Lung (tissue), 12 donors: Measurements from ENCODE around the gene NCAPH2. TPM values are rescaled to one million over a fixed set of nuclear protein-coding genes. Genes with fewer than 3 reads are reported as not detected.

Source experiments
- ATAC-seq: fragments of 200-7000 bp; cut with Tn5 transposase; one replicate; pipeline ENCODE4 v1.9.1; 2020; ENCODE audit warnings: moderate number of reproducible peaks; ENCODE audit not compliant: insufficient read depth, low FRiP score
- DNase-seq, 3 donors: peaks; one replicate each; pipeline ENCODE4 v3.0.0-alpha.2; 2013 to 2017
- H3K27ac ChIP-seq, 2 donors: one replicate each; pipeline ENCODE4 v1.5.1; 2013; ENCODE audit warnings: mild to moderate bottlenecking in 2 of 2, moderate library complexity in 2 of 2, control low read depth in 1 of 2, inconsistent platforms in 1 of 2, low read depth in 1 of 2, low read length in 1 of 2
- H3K27me3 ChIP-seq, 3 donors: one replicate each; pipeline ENCODE4 v1.5.1; 2013; ENCODE audit warnings: low read length in 2 of 3; ENCODE audit not compliant: control insufficient read depth in 3 of 3, insufficient read depth in 3 of 3
- H3K36me3 ChIP-seq, 4 donors: one replicate each; pipeline ENCODE4 v1.5.1; 2013; ENCODE audit warnings: low read length in 4 of 4, mild to moderate bottlenecking in 1 of 4, moderate library complexity in 1 of 4; ENCODE audit not compliant: control insufficient read depth in 4 of 4, insufficient read depth in 4 of 4
- H3K4me1 ChIP-seq, 5 donors: one replicate each; pipeline ENCODE4 v1.5.1; 2013; ENCODE audit warnings: low read length in 5 of 5, mild to moderate bottlenecking in 2 of 5, moderate library complexity in 1 of 5; ENCODE audit not compliant: control insufficient read depth in 5 of 5, insufficient read depth in 5 of 5
- H3K4me3 ChIP-seq: one replicate; pipeline ENCODE4 v1.5.1; 2013; ENCODE audit warnings: mild to moderate bottlenecking, control low read depth, moderate library complexity
- H3K9ac ChIP-seq, 2 donors: one replicate each; pipeline ENCODE4 v1.5.1; 2013; ENCODE audit warnings: low read length in 2 of 2, control low read depth in 1 of 2; ENCODE audit not compliant: insufficient read depth in 1 of 2
- H3K9me3 ChIP-seq, 4 donors: one replicate each; pipeline ENCODE4 v1.5.1; 2013; ENCODE audit warnings: low read length in 3 of 4, mild to moderate bottlenecking in 1 of 4, moderate library complexity in 1 of 4; ENCODE audit not compliant: control insufficient read depth in 4 of 4, insufficient read depth in 3 of 4
- CTCF ChIP-seq: IDR thresholded peaks from 2 replicates; pipeline ENCODE4 v1.5.1; 2012; ENCODE audit warnings: mild to moderate bottlenecking; ENCODE audit errors: control extremely low read depth, extremely low read depth
- WGBS, 2 donors: extraction: QIAGEN DNeasy Blood & Tissue Kit; methylation state at CpG; one replicate each; pipeline ENCODE4 v1.1.7; 2013; 5-methylcytosine and 5-hydroxymethylcytosine counted together
- polyA plus RNA-seq, 2 donors: library from polyadenylated mRNA; stranded (reverse); fragments of 200-250 nt; gene quantifications; one replicate each; pipeline ENCODE4 v1.2.1, GENCODE V29; 2013
- total RNA-seq, 2 donors: library from RNA; depleted of rRNA in 1 of 2; stranded (reverse); fragments of >200 nt in 1 of 2; gene quantifications; one replicate each; pipeline ENCODE4 v1.2.1, GENCODE V29; 2014 to 2021
- donor health status: control.
- donor health status: control.
- donor health status: Bipolar disorder and iron deficiency.
- donor health status: healthy.
- donor health status: DM: yes; HTN: yes; CAD: no.

NCAPH2 gene
- total and polyA plus RNA-seq, 4 donors: 27.8 to 64.4 (median 43.2) TPM

GRCh38 chr22:50477923-50478322 lies 30.1 kb upstream of the NCAPH2 start:
- H3K9ac ChIP-seq: no peak overlapping the region
- DNase-seq: no peak
- H3K4me1 ChIP-seq: peaks cover 8 to 23% (median 10%) of the 10 kb centered on the region in 5 donors
- peaks cover 0 to 28% (median 18%) of the 10 kb centered on the region in 3 donors for H3K27me3 ChIP-seq
- ATAC-seq: no peak
- H3K27ac ChIP-seq: no peak overlapping the region
- no peaks in the 10 kb centered on the region for H3K36me3 ChIP-seq
- no peaks in the 10 kb centered on the region for H3K9me3 ChIP-seq
- no peak overlapping the region for H3K4me3 ChIP-seq
- TF ChIP-seq CTCF: no peak
- 91 to 93% methylated on average over 12 of the region's 12 CpGs for WGBS, 2 donors

GRCh38 chr22:50479721-50480120 lies 28.3 kb upstream of the NCAPH2 start:
- 64 to 68% methylated on average over 11 of the region's 11 CpGs for WGBS, 2 donors
- no peak overlapping the region for H3K4me3 ChIP-seq
- H3K27ac ChIP-seq: no peak overlapping the region
- ATAC-seq: no peak
- no peak for DNase-seq
- H3K4me1 ChIP-seq: peaks cover 0 to 11% (median 4%) of the 10 kb centered on the region in 5 donors
- no peaks in the 10 kb centered on the region for H3K9me3 ChIP-seq
- H3K27me3 ChIP-seq: peaks cover 0 to 34% (median 20%) of the 10 kb centered on the region in 3 donors
- no peak for TF ChIP-seq CTCF
- H3K36me3 ChIP-seq: no peaks in the 10 kb centered on the region
- H3K9ac ChIP-seq: no peak overlapping the region

GRCh38 chr22:50481045-50481439 lies 27.0 kb upstream of the NCAPH2 start:
- Histone ChIP-seq H3K9ac (no peak overlapping the region), H3K27ac (no peak overlapping the region), H3K4me3 (peak overlapping the region; percentile 29), H3K9me3 (no peaks in the 10 kb centered on the region), H3K4me1 (peaks cover 0 to 5% (median 0%) of the 10 kb centered on the region in 5 donors), H3K36me3 (no peaks in the 10 kb centered on the region), H3K27me3 (peaks cover 0 to 34% (median 20%) of the 10 kb centered on the region in 3 donors)
- no peak for TF ChIP-seq CTCF
- ATAC-seq (no peak), DNase-seq (no peak)
- whole genome bisulfite sequencing, 2 donors: 4 to 6% methylated on average over 40 to 45 of the region's 45 CpGs
